Spleen (tissue), 11 donors: Measurements from ENCODE around the gene MOGAT3. TPM values are rescaled to one million over a fixed set of nuclear protein-coding genes. Genes with fewer than 3 reads are reported as not detected.
A peak's percentile ranks its signal among the peaks of the same experiment; 100 is the strongest.

ENCODE experiments used
- DNase-seq: peaks from one replicate; pipeline ENCODE4 v3.0.0-alpha.2; 2020
- H3K27ac ChIP-seq, 8 donors: fragments of 200-600 bp; sonication (generic) in 7 of 8; 1 replicate in 4 of 8; 2 replicates in 4 of 8; pipeline versions ENCODE4 v1.5.0 to v1.8.0; 2016 to 2021; ENCODE audit warnings: inconsistent platforms in 4 of 8, mild to moderate bottlenecking in 4 of 8, moderate library complexity in 1 of 8
- H3K27me3 ChIP-seq, 7 donors: fragments of 200-600 bp; sonication (generic) in 6 of 7; replicated peaks in 1 of 7; 1 replicate in 4 of 7; 2 replicates in 3 of 7; pipeline versions ENCODE4 v1.5.0 to v1.8.0; 2016 to 2021; ENCODE audit warnings: inconsistent platforms in 3 of 7, mild to moderate bottlenecking in 1 of 7
- H3K36me3 ChIP-seq, 6 donors: fragments of 200-600 bp; sonication (generic) in 5 of 6; 1 replicate in 4 of 6; 2 replicates in 2 of 6; pipeline versions ENCODE4 v1.5.0 to v1.8.0; 2016 to 2021; ENCODE audit warnings: inconsistent platforms in 2 of 6
- H3K4me1 ChIP-seq, 6 donors: fragments of 200-600 bp; sonication (generic) in 5 of 6; 1 replicate in 3 of 6; 2 replicates in 3 of 6; pipeline versions ENCODE4 v1.5.0 to v1.8.0; 2016 to 2021; ENCODE audit warnings: inconsistent platforms in 3 of 6
- H3K4me3 ChIP-seq, 8 donors: fragments of 200-600 bp; sonication (generic) in 7 of 8; 1 replicate in 4 of 8; 2 replicates in 4 of 8; pipeline versions ENCODE4 v1.5.0 to v1.8.0; 2016 to 2021; ENCODE audit warnings: inconsistent platforms in 4 of 8, mild to moderate bottlenecking in 4 of 8, moderate library complexity in 2 of 8
- H3K9me3 ChIP-seq, 8 donors: fragments of 200-600 bp; sonication (generic) in 7 of 8; 1 replicate in 4 of 8; 2 replicates in 4 of 8; pipeline versions ENCODE4 v1.5.0 to v1.8.0; 2016 to 2021; ENCODE audit warnings: inconsistent platforms in 4 of 8
- POLR2A ChIP-seq, 3 donors: fragments of 450-650 bp; IDR thresholded peaks; one replicate each; pipeline ENCODE4 v1.5.1; 2017; ENCODE audit warnings: antibody characterized with exemption in 3 of 3, mild to moderate bottlenecking in 1 of 3
- POLR2AphosphoS5 ChIP-seq, 3 donors: sonication (generic); formaldehyde crosslinking; IDR thresholded peaks; one replicate each; pipeline ENCODE4 v1.5.1; 2017; ENCODE audit warnings: antibody characterized with exemption in 3 of 3
- WGBS, 5 donors: extraction: QIAGEN DNeasy Blood & Tissue Kit in 3 of 5; methylation state at CpG; one replicate each; pipeline versions ENCODE4 v1.1.5 to v1.1.7; 2013 to 2018; 5-methylcytosine and 5-hydroxymethylcytosine counted together
- intact Hi-C: fragments of 100-400 bp; cut with DNase I; formaldehyde crosslinking; loops from one replicate; pipeline ENCODE4 v1.15.0; 2023; ENCODE audit warnings: low total_unique reads
- polyA plus RNA-seq, 3 donors: library from polyadenylated mRNA; stranded (reverse); fragments of 200-250 nt; gene quantifications; one replicate each; pipeline ENCODE4 v1.2.1, GENCODE V29; 2013
- total RNA-seq, 7 donors: library from RNA; depleted of rRNA in 3 of 7; stranded (reverse); fragments of >200 nt in 3 of 7; fragmentation: NEBNext Ultra II Directional in 4 of 7; extraction: Animal tissue kit (Norgen Biotek cat#: 25700) in 4 of 7; gene quantifications; one replicate each; pipeline versions ENCODE4 v1.1.0 to v1.2.1, GENCODE V29; 2016 to 2021
- TF ChIP-seq, protein P1 (sequence below), 11 experiments: fragments of 200-600 bp in 7 of 11; fragments of 450-650 bp in 4 of 11; sonication (generic) in 4 of 11; IDR thresholded peaks in 8 of 11; conservative IDR thresholded peaks in 3 of 11; 1 replicate in 7 of 11; 2 replicates in 4 of 11; pipeline versions ENCODE4 v1.4.0 to v1.8.0; 2016 to 2021; ENCODE audit warnings: antibody characterized with exemption in 11 of 11, inconsistent platforms in 4 of 11, mild to moderate bottlenecking in 1 of 11
- donor health status: healthy with polysubstance abuse.
- donor health status: DM: no; HTN: no; CAD: no; lungs with moderate emphysema.
- donor health status: DM: no; HTN: no; CAD: no.
- donor health status: Bipolar disorder and iron deficiency.
- donor health status: healthy.
- donor health status: DM: no; HTN: no; CAD: no.
- donor health status: DM: yes; HTN: yes; CAD: no.

Gene MOGAT3
- total and polyA plus RNA-seq, 10 donors = not detected

DNA sequence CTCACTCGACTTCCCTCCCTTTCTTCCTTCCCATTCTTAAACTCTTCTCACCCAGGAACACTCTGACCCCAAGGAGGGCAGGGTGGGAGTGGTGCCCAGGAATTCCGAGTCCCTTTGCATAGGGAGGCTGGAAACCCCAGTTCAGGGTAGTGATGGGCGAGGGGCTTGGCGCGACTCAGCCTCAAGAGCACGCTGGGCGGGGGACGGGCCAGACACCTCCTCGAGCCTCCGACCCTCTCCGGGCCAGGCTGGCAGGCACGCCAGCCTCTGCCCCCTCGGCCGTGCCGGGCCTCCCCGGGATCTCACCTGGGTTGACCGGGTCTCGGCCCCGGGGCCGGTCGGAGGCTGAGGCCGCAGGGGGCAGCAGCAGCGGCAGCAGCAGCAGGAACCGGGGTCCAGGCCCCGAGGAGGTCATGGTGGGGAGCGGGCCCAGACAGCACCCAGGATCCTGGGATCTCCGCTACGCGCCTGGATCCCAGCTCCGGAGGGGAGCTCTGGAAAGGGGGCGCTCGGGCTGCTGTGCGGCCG lies 16.1 kb upstream of the MOGAT3 start:
- DNase-seq = peak; percentile 89

DNA sequence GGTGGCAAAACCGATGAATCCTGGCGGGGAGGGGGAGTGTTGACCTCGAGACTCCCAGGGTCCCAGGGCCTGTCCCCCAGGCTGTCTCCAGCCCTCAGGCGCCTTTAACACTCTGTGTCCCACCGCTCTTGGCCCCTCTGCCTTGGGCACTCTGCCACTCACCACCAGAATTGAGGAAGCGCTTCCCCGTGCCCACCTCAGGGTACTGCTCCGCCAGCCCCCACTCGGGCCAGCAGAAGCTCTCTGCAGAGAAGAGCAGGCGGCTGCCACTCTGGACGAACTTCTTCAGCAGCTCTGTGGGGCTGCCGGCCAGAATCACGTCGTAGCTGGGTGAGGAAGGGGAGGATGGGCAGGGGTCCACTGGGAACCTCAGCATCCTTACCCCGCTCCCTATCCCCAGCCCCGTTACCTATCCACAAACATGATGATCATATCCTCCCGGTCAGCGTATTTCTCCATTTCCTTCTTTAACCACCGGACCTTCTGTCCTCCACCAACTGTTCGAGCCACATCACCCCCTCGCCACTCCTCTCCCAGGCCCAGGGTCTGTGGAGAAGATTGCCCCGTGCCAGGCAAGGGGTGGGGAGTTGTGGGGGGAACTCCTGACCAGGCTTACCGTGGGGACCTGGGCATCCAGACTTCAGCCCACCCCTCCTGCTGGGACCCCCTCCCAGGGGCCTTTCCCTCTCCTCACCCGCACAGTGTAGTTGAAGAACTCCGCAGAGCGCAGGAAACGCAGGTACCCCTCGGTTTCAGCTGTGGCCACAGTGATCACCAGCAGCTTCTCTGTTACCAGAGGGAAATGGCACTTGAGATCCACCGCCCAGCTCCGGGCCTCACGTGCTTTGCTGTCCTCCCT lies 15.4 kb upstream of the MOGAT3 start:
- H3K4me3 ChIP-seq = peak overlapping the region; percentile 65 to 92 (median 88)
- H3K36me3 ChIP-seq = peaks cover 0 to 55% (median 31%) of the 10 kb centered on the region in 6 donors
- H3K27ac ChIP-seq = peak overlapping the region in 7 of 8 donors; percentile 66 to 97 (median 94)
- DNase-seq = no peak
- H3K4me1 ChIP-seq = peaks cover 20 to 61% (median 44%) of the 10 kb centered on the region in 6 donors
- WGBS, 5 donors = 53 to 65% (median 59%) methylated on average over 29 to 31 of the region's 31 CpGs
- H3K9me3 ChIP-seq = no peaks in the 10 kb centered on the region
- TF ChIP-seq POLR2A (IDR thresholded peaks at IDR 0.05) (no peak), POLR2AphosphoS5 (IDR thresholded peaks at IDR 0.05) (no peak)
- TF ChIP-seq, protein P1, sequence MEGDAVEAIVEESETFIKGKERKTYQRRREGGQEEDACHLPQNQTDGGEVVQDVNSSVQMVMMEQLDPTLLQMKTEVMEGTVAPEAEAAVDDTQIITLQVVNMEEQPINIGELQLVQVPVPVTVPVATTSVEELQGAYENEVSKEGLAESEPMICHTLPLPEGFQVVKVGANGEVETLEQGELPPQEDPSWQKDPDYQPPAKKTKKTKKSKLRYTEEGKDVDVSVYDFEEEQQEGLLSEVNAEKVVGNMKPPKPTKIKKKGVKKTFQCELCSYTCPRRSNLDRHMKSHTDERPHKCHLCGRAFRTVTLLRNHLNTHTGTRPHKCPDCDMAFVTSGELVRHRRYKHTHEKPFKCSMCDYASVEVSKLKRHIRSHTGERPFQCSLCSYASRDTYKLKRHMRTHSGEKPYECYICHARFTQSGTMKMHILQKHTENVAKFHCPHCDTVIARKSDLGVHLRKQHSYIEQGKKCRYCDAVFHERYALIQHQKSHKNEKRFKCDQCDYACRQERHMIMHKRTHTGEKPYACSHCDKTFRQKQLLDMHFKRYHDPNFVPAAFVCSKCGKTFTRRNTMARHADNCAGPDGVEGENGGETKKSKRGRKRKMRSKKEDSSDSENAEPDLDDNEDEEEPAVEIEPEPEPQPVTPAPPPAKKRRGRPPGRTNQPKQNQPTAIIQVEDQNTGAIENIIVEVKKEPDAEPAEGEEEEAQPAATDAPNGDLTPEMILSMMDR (IDR thresholded peaks at IDR 0.05 in 8 of 11, conservative IDR thresholded peaks at IDR 0.05 in 3 of 11) = no peak
- no peaks in the 10 kb centered on the region for H3K27me3 ChIP-seq
- intact Hi-C loops = no loop called here

More for the DNA sequence above, 16.1 kb upstream of the MOGAT3 start:
- H3K9me3 ChIP-seq = no peaks in the 10 kb centered on the region
- intact Hi-C loops = no loop called here
- H3K27me3 ChIP-seq = no peaks in the 10 kb centered on the region
- WGBS, 5 donors = 1 to 2% (median 1%) methylated on average over 28 to 34 of the region's 34 CpGs
- H3K4me1 ChIP-seq = peaks cover 20 to 68% (median 47%) of the 10 kb centered on the region in 6 donors
- H3K27ac ChIP-seq = peak overlapping the region; percentile 66 to 97 (median 94)
- TF ChIP-seq POLR2A (IDR thresholded peaks at IDR 0.05) (no peak), POLR2AphosphoS5 (IDR thresholded peaks at IDR 0.05) (no peak)
- TF ChIP-seq, protein P1 (IDR thresholded peaks at IDR 0.05 in 8 of 11, conservative IDR thresholded peaks at IDR 0.05 in 3 of 11) = no peak
- peak overlapping the region; percentile 65 to 92 (median 88) for H3K4me3 ChIP-seq
- H3K36me3 ChIP-seq = peaks cover 0 to 55% (median 24%) of the 10 kb centered on the region in 6 donors

DNA sequence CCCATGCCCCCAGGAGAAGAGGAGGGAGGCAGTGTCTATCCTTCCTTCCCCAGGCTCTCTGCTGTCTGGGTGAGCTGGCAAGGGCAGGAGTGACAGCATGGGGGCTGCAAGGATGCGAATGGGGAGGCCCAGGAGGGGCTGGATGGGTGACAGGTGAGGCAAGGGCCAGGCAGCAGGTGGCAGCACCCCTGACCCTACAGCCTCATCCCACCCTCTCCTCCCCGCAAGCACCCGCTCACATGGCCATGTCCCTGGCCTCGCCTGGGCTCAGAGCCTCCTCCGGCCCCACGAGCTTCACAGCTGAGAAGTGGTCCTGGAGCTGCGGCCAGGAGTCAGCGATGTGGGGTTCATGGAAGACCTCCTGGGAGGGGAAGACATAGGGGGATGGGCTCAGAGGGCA lies 11.2 kb upstream of the MOGAT3 start:
- H3K4me3 ChIP-seq = no peak overlapping the region
- TF ChIP-seq, protein P1 (IDR thresholded peaks at IDR 0.05 in 8 of 11, conservative IDR thresholded peaks at IDR 0.05 in 3 of 11) = no peak
- TF ChIP-seq POLR2AphosphoS5 (IDR thresholded peaks at IDR 0.05) = no peak
- TF ChIP-seq POLR2A (IDR thresholded peaks at IDR 0.05) = no peak
- no peak overlapping the region for H3K27ac ChIP-seq
- H3K4me1 ChIP-seq = peaks cover 6 to 27% (median 15%) of the 10 kb centered on the region in 6 donors
- no peak for DNase-seq
- intact Hi-C loops = no loop called here
- H3K27me3 ChIP-seq = no peaks in the 10 kb centered on the region
- peaks cover 0 to 91% (median 69%) of the 10 kb centered on the region in 6 donors for H3K36me3 ChIP-seq
- 94 to 100% (median 95%) methylated on average over 7 to 8 of the region's 8 CpGs for WGBS, 5 donors
- no peaks in the 10 kb centered on the region for H3K9me3 ChIP-seq

DNA sequence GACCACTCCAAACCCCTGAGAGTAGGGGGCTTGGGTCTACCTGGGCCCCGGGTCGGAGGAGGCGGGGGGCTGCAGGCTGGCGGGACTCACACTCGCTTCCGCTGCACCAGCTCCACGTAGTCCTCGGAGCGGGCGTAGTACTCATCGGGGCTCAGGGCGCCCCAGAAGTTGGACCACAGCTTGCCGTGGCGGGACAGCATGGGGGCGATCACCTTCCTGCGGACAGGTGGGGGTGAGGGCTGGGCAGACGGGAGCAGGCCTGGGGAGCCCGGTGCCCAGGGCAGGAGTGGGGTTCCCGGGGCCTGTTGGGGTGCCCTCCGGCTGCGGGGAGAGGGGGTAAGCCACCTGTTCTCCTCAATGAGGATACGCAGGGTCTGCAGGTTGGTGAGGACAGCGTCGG lies 10.7 kb upstream of the MOGAT3 start:
- Histone ChIP-seq H3K27me3 (no peaks in the 10 kb centered on the region), H3K4me3 (no peak overlapping the region), H3K27ac (no peak overlapping the region), H3K9me3 (no peaks in the 10 kb centered on the region), H3K36me3 (peaks cover 0 to 96% (median 72%) of the 10 kb centered on the region in 6 donors), H3K4me1 (peaks cover 5 to 22% (median 10%) of the 10 kb centered on the region in 6 donors)
- intact Hi-C loops = no loop called here
- DNase-seq = no peak
- TF ChIP-seq, protein P1 (IDR thresholded peaks at IDR 0.05 in 8 of 11, conservative IDR thresholded peaks at IDR 0.05 in 3 of 11) = no peak
- TF ChIP-seq POLR2A (IDR thresholded peaks at IDR 0.05) = no peak
- peak in 1 of 3 donors; percentile 6 for TF ChIP-seq POLR2AphosphoS5 (IDR thresholded peaks at IDR 0.05)
- WGBS, 5 donors = 93 to 98% (median 97%) methylated on average over 10 to 24 of the region's 24 CpGs
